Esophagus muscularis mucosa (tissue), 3 donors: ENCODE measurements around the gene BBIP1.

Experiments
- CTCF ChIP-seq, 3 experiments: fragments of 200-600 bp in 2 of 3; fragments of 450-650 bp in 1 of 3; sonication (generic) in 2 of 3; IDR thresholded peaks; one replicate each; pipeline ENCODE4 v1.5.1; 2017 to 2019; ENCODE audit warnings: antibody characterized with exemption in 3 of 3, mild to moderate bottlenecking in 2 of 3, moderate library complexity in 1 of 3
- POLR2A ChIP-seq: fragments of 450-650 bp; IDR thresholded peaks from one replicate; pipeline ENCODE4 v1.6.1; 2017; ENCODE audit warnings: antibody characterized with exemption, moderate library complexity, mild to moderate bottlenecking, low read depth
- POLR2AphosphoS5 ChIP-seq, 2 donors: sonication (generic); formaldehyde crosslinking; IDR thresholded peaks; one replicate each; pipeline ENCODE4 v1.6.1; 2017; ENCODE audit warnings: antibody characterized with exemption in 2 of 2

GRCh38 chr10:110965216-110965615, 46.2 kb upstream of the BBIP1 start:
- TF ChIP-seq CTCF (IDR thresholded peaks at IDR 0.05) (no peak), POLR2A (no peak), POLR2AphosphoS5 (IDR thresholded peaks at IDR 0.05) (no peak)
